Measurements from ENCODE around the gene TCF4.
"Not testable (repeated sequence)": the region's sequence is repeated elsewhere in the genome, so short reads cannot be mapped to it uniquely, and the experiment has no call there.

TCF4 gene

GRCh38 chr18:55483266-55483871, 104.6 kb downstream of the TCF4 start:
- Histone ChIP-seq H3K9ac (ENCODE audit: low read depth in 1 of 2, low read length in 2 of 2) (no peak overlapping the region), H3K9me3 (ENCODE audit: control insufficient read depth in 1 of 2, low read length in 2 of 2) (no peaks in the 10 kb centered on the region), H3K27ac (ENCODE audit: low read depth, low read length) (no peak overlapping the region), H3K27me3 (ENCODE audit: control insufficient read depth in 1 of 2, insufficient read depth in 2 of 2, low read length in 2 of 2) (no peaks in the 10 kb centered on the region), H3K4me3 (ENCODE audit: low read depth in 1 of 2, low read length in 2 of 2) (no peak overlapping the region), H3K36me3 (ENCODE audit: control insufficient read depth in 1 of 2, insufficient read depth in 2 of 2, low read length in 2 of 2) (no peaks in the 10 kb centered on the region), H3K4me1 (ENCODE audit: control insufficient read depth in 1 of 2, insufficient read depth in 2 of 2, low read length in 2 of 2) (no peaks in the 10 kb centered on the region)

DNA sequence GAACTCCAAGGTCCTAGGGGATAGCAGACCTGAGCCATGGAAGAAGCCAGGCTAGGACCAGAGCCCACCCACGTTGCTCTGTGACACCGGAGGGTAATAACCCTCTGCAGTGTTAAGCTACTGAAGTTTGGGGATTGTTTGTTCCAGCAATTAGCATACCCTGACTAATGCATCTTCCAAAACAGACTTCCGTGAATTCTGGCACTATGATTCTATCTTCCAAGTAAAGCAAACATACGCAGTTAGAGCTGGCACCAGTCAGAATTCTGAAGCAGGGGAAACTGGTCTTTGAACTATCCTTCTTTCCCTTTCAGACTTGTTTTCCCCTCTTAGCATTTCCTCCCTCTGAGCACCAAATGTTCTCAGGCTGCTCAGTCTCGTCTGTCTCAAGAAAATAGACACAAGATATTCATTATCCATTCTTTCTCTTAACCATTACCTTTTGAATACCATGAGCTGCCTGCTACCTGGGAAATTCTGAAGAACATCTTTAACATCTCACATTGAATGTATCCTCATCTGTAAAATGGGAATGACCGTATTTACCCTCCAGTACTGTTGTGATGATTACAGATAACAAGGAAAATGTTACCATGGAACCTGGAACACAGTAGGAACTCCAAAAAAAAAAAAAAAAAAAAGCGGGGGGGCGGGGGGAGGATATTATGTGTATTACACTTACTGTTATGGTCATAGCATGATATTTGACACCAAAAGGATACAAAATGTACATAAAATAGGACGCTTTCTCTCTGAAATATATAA, 108.2 kb downstream of the TCF4 start:
- Histone ChIP-seq H3K4me1 (ENCODE audit: control insufficient read depth in 1 of 2, insufficient read depth in 2 of 2, low read length in 2 of 2) (peaks cover 0 to 9% of the 10 kb centered on the region in 2 donors), H3K36me3 (ENCODE audit: control insufficient read depth in 1 of 2, insufficient read depth in 2 of 2, low read length in 2 of 2) (no peaks in the 10 kb centered on the region), H3K4me3 (ENCODE audit: low read depth in 1 of 2, low read length in 2 of 2) (no peak overlapping the region), H3K9me3 (ENCODE audit: control insufficient read depth in 1 of 2, low read length in 2 of 2) (no peaks in the 10 kb centered on the region), H3K27ac (ENCODE audit: low read depth, low read length) (no peak overlapping the region), H3K9ac (ENCODE audit: low read depth in 1 of 2, low read length in 2 of 2) (no peak overlapping the region), H3K27me3 (ENCODE audit: control insufficient read depth in 1 of 2, insufficient read depth in 2 of 2, low read length in 2 of 2) (no peaks in the 10 kb centered on the region)

- Histone ChIP-seq H3K9ac (ENCODE audit: low read depth in 1 of 2, low read length in 2 of 2) (peak overlapping the region; percentile 1 to 45), H3K4me3 (ENCODE audit: low read depth in 1 of 2, low read length in 2 of 2) (peak overlapping the region; percentile 67 to 71), H3K27me3 (ENCODE audit: control insufficient read depth in 1 of 2, insufficient read depth in 2 of 2, low read length in 2 of 2) (no peaks in the 10 kb centered on the region), H3K36me3 (ENCODE audit: control insufficient read depth in 1 of 2, insufficient read depth in 2 of 2, low read length in 2 of 2) (no peaks in the 10 kb centered on the region), H3K27ac (ENCODE audit: low read depth, low read length) (peak overlapping the region; percentile 55), H3K9me3 (ENCODE audit: control insufficient read depth in 1 of 2, low read length in 2 of 2) (no peaks in the 10 kb centered on the region), H3K4me1 (ENCODE audit: control insufficient read depth in 1 of 2, insufficient read depth in 2 of 2, low read length in 2 of 2) (peaks cover 0 to 9% of the 10 kb centered on the region in 2 donors)
Measured at GRCh38 chr18:55477860-55478581, 110.0 kb downstream of the TCF4 start.

GRCh38 chr18:55477499-55477859, 110.5 kb downstream of the TCF4 start:
- H3K4me3 ChIP-seq (ENCODE audit: low read depth in 1 of 2, low read length in 2 of 2): peak overlapping the region; percentile 67 to 71
- H3K36me3 ChIP-seq (ENCODE audit: control insufficient read depth in 1 of 2, insufficient read depth in 2 of 2, low read length in 2 of 2): no peaks in the 10 kb centered on the region
- H3K27me3 ChIP-seq (ENCODE audit: control insufficient read depth in 1 of 2, insufficient read depth in 2 of 2, low read length in 2 of 2): no peaks in the 10 kb centered on the region
- H3K4me1 ChIP-seq (ENCODE audit: control insufficient read depth in 1 of 2, insufficient read depth in 2 of 2, low read length in 2 of 2): peaks cover 0 to 9% of the 10 kb centered on the region in 2 donors
- H3K9me3 ChIP-seq (ENCODE audit: control insufficient read depth in 1 of 2, low read length in 2 of 2): no peaks in the 10 kb centered on the region
- H3K9ac ChIP-seq (ENCODE audit: low read depth in 1 of 2, low read length in 2 of 2): peak overlapping the region; percentile 8 to 45
- peak overlapping the region; percentile 55 for H3K27ac ChIP-seq (ENCODE audit: low read depth, low read length)

DNA sequence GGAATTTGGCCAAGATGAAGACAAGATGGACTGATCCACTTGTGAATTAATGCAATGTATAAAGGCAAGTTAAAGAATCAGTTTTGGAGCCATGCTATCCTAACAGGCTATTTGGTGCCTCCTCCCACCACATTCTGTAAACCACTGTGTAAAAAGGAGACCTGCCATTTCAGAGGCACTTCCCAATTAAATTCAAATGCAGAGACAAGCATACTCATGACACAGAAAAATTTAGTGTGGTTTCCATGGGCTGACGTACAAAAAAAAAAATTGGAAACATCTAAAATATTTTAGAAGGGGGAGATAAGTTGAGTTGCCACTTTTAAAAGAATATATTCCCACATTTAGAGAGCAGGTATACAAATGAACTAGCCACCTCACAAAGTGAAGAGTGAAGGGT, 112.1 kb downstream of the TCF4 start:
- Histone ChIP-seq H3K36me3 (ENCODE audit: control insufficient read depth in 1 of 2, insufficient read depth in 2 of 2, low read length in 2 of 2) (no peaks in the 10 kb centered on the region), H3K9ac (ENCODE audit: low read depth in 1 of 2, low read length in 2 of 2) (no peak overlapping the region), H3K4me3 (ENCODE audit: low read depth in 1 of 2, low read length in 2 of 2) (no peak overlapping the region), H3K4me1 (ENCODE audit: control insufficient read depth in 1 of 2, insufficient read depth in 2 of 2, low read length in 2 of 2) (peaks cover 0 to 9% of the 10 kb centered on the region in 2 donors), H3K27me3 (ENCODE audit: control insufficient read depth in 1 of 2, insufficient read depth in 2 of 2, low read length in 2 of 2) (no peaks in the 10 kb centered on the region), H3K9me3 (ENCODE audit: control insufficient read depth in 1 of 2, low read length in 2 of 2) (no peaks in the 10 kb centered on the region), H3K27ac (ENCODE audit: low read depth, low read length) (no peak overlapping the region)

DNA sequence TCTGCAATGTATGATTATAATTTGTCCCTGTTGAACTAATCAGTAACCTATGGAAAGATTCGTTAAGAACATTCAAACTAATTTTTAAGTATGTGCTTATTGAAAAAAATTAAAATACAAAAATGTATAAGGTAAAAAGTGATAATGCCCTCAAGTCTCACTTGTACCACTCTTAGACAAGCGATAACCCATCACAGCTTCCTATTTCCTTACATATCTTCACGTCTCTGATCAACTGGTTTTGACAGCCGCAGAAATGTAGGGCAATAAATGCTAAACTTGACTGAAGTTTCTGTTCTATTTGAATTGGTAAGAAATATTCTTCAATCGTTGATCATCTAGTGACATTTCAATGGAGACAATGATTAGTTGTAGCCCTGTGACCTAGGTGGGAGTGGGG, 112.5 kb downstream of the TCF4 start:
- no peak overlapping the region for H3K9ac ChIP-seq (ENCODE audit: low read depth in 1 of 2, low read length in 2 of 2)
- H3K4me3 ChIP-seq (ENCODE audit: low read depth in 1 of 2, low read length in 2 of 2): no peak overlapping the region
- H3K27me3 ChIP-seq (ENCODE audit: control insufficient read depth in 1 of 2, insufficient read depth in 2 of 2, low read length in 2 of 2): no peaks in the 10 kb centered on the region
- no peaks in the 10 kb centered on the region for H3K36me3 ChIP-seq (ENCODE audit: control insufficient read depth in 1 of 2, insufficient read depth in 2 of 2, low read length in 2 of 2)
- peaks cover 0 to 9% of the 10 kb centered on the region in 2 donors for H3K4me1 ChIP-seq (ENCODE audit: control insufficient read depth in 1 of 2, insufficient read depth in 2 of 2, low read length in 2 of 2)
- no peak overlapping the region for H3K27ac ChIP-seq (ENCODE audit: low read depth, low read length)
- H3K9me3 ChIP-seq (ENCODE audit: control insufficient read depth in 1 of 2, low read length in 2 of 2): no peaks in the 10 kb centered on the region

- Histone ChIP-seq H3K4me1 (ENCODE audit: control insufficient read depth in 1 of 2, insufficient read depth in 2 of 2, low read length in 2 of 2) (peaks cover 0 to 9% of the 10 kb centered on the region in 2 donors), H3K4me3 (ENCODE audit: low read depth in 1 of 2, low read length in 2 of 2) (no peak overlapping the region)
Measured at GRCh38 chr18:55473560-55473959, 114.4 kb downstream of the TCF4 start.

GRCh38 chr18:55473058-55473457, 114.9 kb downstream of the TCF4 start:
- Histone ChIP-seq H3K36me3 (ENCODE audit: control insufficient read depth in 1 of 2, insufficient read depth in 2 of 2, low read length in 2 of 2) (no peaks in the 10 kb centered on the region), H3K4me3 (ENCODE audit: low read depth in 1 of 2, low read length in 2 of 2) (no peak overlapping the region), H3K4me1 (ENCODE audit: control insufficient read depth in 1 of 2, insufficient read depth in 2 of 2, low read length in 2 of 2) (peaks cover 0 to 9% of the 10 kb centered on the region in 2 donors), H3K27me3 (ENCODE audit: control insufficient read depth in 1 of 2, insufficient read depth in 2 of 2, low read length in 2 of 2) (no peaks in the 10 kb centered on the region), H3K9ac (ENCODE audit: low read depth in 1 of 2, low read length in 2 of 2) (no peak overlapping the region), H3K27ac (ENCODE audit: low read depth, low read length) (no peak overlapping the region), H3K9me3 (ENCODE audit: control insufficient read depth in 1 of 2, low read length in 2 of 2) (no peaks in the 10 kb centered on the region)

More at GRCh38 chr18:55473560-55473959, 114.4 kb downstream of the TCF4 start:
- no peaks in the 10 kb centered on the region for H3K36me3 ChIP-seq (ENCODE audit: control insufficient read depth in 1 of 2, insufficient read depth in 2 of 2, low read length in 2 of 2)
- no peaks in the 10 kb centered on the region for H3K9me3 ChIP-seq (ENCODE audit: control insufficient read depth in 1 of 2, low read length in 2 of 2)
- no peak overlapping the region for H3K27ac ChIP-seq (ENCODE audit: low read depth, low read length)
- no peaks in the 10 kb centered on the region for H3K27me3 ChIP-seq (ENCODE audit: control insufficient read depth in 1 of 2, insufficient read depth in 2 of 2, low read length in 2 of 2)
- H3K9ac ChIP-seq (ENCODE audit: low read depth in 1 of 2, low read length in 2 of 2): no peak overlapping the region

DNA sequence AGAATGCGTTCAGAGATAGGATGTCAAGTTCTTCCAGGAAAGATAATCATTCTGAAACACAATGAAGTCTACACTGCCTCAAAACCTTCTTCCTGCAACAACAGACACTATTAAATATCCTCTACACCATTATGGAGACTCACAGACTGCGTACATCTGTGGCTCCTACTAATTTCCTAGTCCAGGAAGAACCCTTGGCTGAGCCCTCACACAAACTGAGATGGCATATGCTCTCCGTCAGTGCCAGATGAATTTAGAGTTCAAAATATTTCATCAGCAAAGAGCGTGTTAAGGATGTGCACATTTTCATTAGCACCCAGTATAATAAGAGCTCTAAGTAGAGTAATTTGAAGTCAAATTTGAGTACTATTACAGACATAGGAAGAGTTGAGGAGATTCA, 117.2 kb downstream of the TCF4 start:
- H3K27me3 ChIP-seq (ENCODE audit: control insufficient read depth in 1 of 2, insufficient read depth in 2 of 2, low read length in 2 of 2): no peaks in the 10 kb centered on the region
- H3K4me3 ChIP-seq (ENCODE audit: low read depth in 1 of 2, low read length in 2 of 2): no peak overlapping the region
- no peaks in the 10 kb centered on the region for H3K4me1 ChIP-seq (ENCODE audit: control insufficient read depth in 1 of 2, insufficient read depth in 2 of 2, low read length in 2 of 2)
- no peak overlapping the region for H3K27ac ChIP-seq (ENCODE audit: low read depth, low read length)
- no peak overlapping the region for H3K9ac ChIP-seq (ENCODE audit: low read depth in 1 of 2, low read length in 2 of 2)
- no peaks in the 10 kb centered on the region for H3K36me3 ChIP-seq (ENCODE audit: control insufficient read depth in 1 of 2, insufficient read depth in 2 of 2, low read length in 2 of 2)
- H3K9me3 ChIP-seq (ENCODE audit: control insufficient read depth in 1 of 2, low read length in 2 of 2): no peaks in the 10 kb centered on the region

DNA sequence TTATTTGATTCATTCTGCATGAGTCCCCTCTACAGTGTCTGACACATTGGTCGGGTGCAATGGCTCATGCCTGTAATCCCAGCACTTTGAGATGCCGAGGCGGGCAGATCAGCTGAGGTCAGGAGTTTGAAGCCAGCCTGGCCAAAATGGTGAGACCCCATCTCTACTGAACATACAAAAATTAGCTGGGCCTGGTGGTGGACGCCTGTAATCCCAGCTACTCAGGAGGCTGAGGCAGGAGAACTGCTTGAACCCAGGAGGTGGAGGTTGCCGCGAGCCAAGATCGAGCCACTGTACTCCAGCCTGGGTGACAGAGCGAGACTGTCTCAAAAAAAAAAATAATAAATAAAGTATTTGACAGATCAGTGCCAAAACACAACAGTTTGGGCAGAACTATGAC, 118.9 kb downstream of the TCF4 start:
- not testable (repeated sequence) for H3K27me3 ChIP-seq (ENCODE audit: control insufficient read depth in 1 of 2, insufficient read depth in 2 of 2, low read length in 2 of 2); H3K9me3 ChIP-seq (ENCODE audit: control insufficient read depth in 1 of 2, low read length in 2 of 2); H3K27ac ChIP-seq (ENCODE audit: low read depth, low read length); H3K9ac ChIP-seq (ENCODE audit: low read depth in 1 of 2, low read length in 2 of 2); H3K4me1 ChIP-seq (ENCODE audit: control insufficient read depth in 1 of 2, insufficient read depth in 2 of 2, low read length in 2 of 2); H3K36me3 ChIP-seq (ENCODE audit: control insufficient read depth in 1 of 2, insufficient read depth in 2 of 2, low read length in 2 of 2); H3K4me3 ChIP-seq (ENCODE audit: low read depth in 1 of 2, low read length in 2 of 2)

Data from duodenal mucosa (tissue), 2 donors.